Measurements from ENCODE around the gene CPA1.

- TF ChIP-seq CTCF (optimal IDR thresholded peaks at IDR 0.05 in 1 of 3, IDR thresholded peaks at IDR 0.05 in 1 of 3, conservative IDR thresholded peaks at IDR 0.05 in 1 of 3; ENCODE audit: extremely low read depth in 1 of 3, insufficient read depth in 2 of 3, low read length in 3 of 3): no peak
- no peak for TF ChIP-seq EZH2 (IDR thresholded peaks at IDR 0.05; ENCODE audit: low read length)
Measured at GRCh38 chr7:130345136-130345535, 35.2 kb upstream of the CPA1 start.
